WTC11 (cell line): ENCODE measurements around the gene CEACAM18. TPM values are rescaled to one million over a fixed set of nuclear protein-coding genes. Genes with fewer than 3 reads are reported as not detected.

Source experiments
- ATAC-seq: fragments of 200-7000 bp; cut with Tn5 transposase; 2 replicates; pipeline ENCODE4 v1.10.0; 2021; ENCODE audit warnings: mild to moderate bottlenecking, moderate library complexity
- Bru-seq: library from RNA; stranded (reverse); fragments of 400-500 nt; gene quantifications from one replicate; lab custom pipeline; 2021; lab: Mats Ljungman, UMichigan
- CTCF ChIA-PET: fragments of 300-600 bp; sonication (Branson Sonifier 250); formaldehyde crosslinking; loops from one replicate; lab custom pipeline; 2021; ENCODE audit warnings: antibody characterized with exemption; lab: Charles Lee
- POLR2A ChIA-PET: fragments of 350-600 bp; sonication (Branson Sonifier 250); formaldehyde crosslinking; loops from one replicate; lab custom pipeline; 2021; ENCODE audit warnings: antibody characterized with exemption; lab: Charles Lee
- DNase-seq: peaks from one replicate; pipeline ENCODE4 v3.0.0; 2021; ENCODE audit warnings: low spot score
- H3K27ac Mint-ChIP-seq: 2 replicates; pipeline ENCODE4 v1.8.0; 2021; ENCODE audit warnings: mixed read lengths
- H3K27me3 Mint-ChIP-seq: 2 replicates; pipeline ENCODE4 v1.8.0; 2021; ENCODE audit warnings: low read depth, mild to moderate bottlenecking, moderate library complexity, mixed read lengths
- H3K36me3 Mint-ChIP-seq: 2 replicates; pipeline ENCODE4 v1.8.0; 2021; ENCODE audit warnings: mixed read lengths
- H3K4me1 Mint-ChIP-seq: 2 replicates; pipeline ENCODE4 v1.8.0; 2022; ENCODE audit warnings: mixed read lengths
- H3K4me3 Mint-ChIP-seq: 2 replicates; pipeline ENCODE4 v1.8.0; 2021; ENCODE audit warnings: mild to moderate bottlenecking, moderate library complexity, mixed read lengths
- H3K9me3 Mint-ChIP-seq: 2 replicates; pipeline ENCODE4 v1.8.0; 2021; ENCODE audit warnings: mixed read lengths
- AFF4 ChIP-seq: sonication (generic); formaldehyde crosslinking; IDR thresholded peaks from 2 replicates; pipeline ENCODE4 v1.8.1; 2023; ENCODE audit warnings: mild to moderate bottlenecking, missing genetic modification reagents, borderline replicate concordance
- ATF1 ChIP-seq: sonication (generic); formaldehyde crosslinking; IDR thresholded peaks from 2 replicates; pipeline ENCODE4 v1.8.1; 2023; ENCODE audit warnings: mild to moderate bottlenecking, moderate library complexity, missing genetic modification reagents
- CBFB ChIP-seq: sonication (generic); formaldehyde crosslinking; IDR thresholded peaks from 2 replicates; pipeline ENCODE4 v1.8.1; 2022; ENCODE audit warnings: mild to moderate bottlenecking, low read depth, missing genetic modification reagents
- EMX1 ChIP-seq: fragments of 250-450 bp; sonication (Bioruptor Pico); IDR thresholded peaks from 2 replicates; pipeline ENCODE4 v1.8.0; 2021; ENCODE audit warnings: mild to moderate bottlenecking
- ETV6 ChIP-seq: sonication (generic); formaldehyde crosslinking; IDR thresholded peaks from 2 replicates; pipeline ENCODE4 v1.8.1; 2022; ENCODE audit warnings: mild to moderate bottlenecking, missing genetic modification reagents
- FOXK1 ChIP-seq: sonication (generic); formaldehyde crosslinking; IDR thresholded peaks from 2 replicates; pipeline ENCODE4 v1.8.0; 2022; ENCODE audit warnings: mild to moderate bottlenecking, moderate library complexity, missing genetic modification reagents
- FOXP1 ChIP-seq: sonication (generic); formaldehyde crosslinking; IDR thresholded peaks from 2 replicates; pipeline ENCODE4 v1.8.0; 2022; ENCODE audit warnings: missing genetic modification reagents, mild to moderate bottlenecking, moderate library complexity, borderline replicate concordance
- FOXP4 ChIP-seq: sonication (generic); formaldehyde crosslinking; IDR thresholded peaks from 2 replicates; pipeline ENCODE4 v1.8.0; 2022; ENCODE audit warnings: mild to moderate bottlenecking, missing genetic modification reagents
- GABPB1 ChIP-seq: sonication (generic); formaldehyde crosslinking; IDR thresholded peaks from 2 replicates; pipeline ENCODE4 v1.8.1; 2023; ENCODE audit warnings: mild to moderate bottlenecking, missing genetic modification reagents
- GTF2I ChIP-seq: fragments of 250-450 bp; sonication (Bioruptor Pico); conservative IDR thresholded peaks from 2 replicates; pipeline ENCODE4 v1.4.0; 2021; ENCODE audit warnings: mild to moderate bottlenecking
- HMGA2 ChIP-seq: fragments of 250-450 bp; sonication (Bioruptor Pico); IDR thresholded peaks from 2 replicates; pipeline ENCODE4 v1.4.0; 2021; ENCODE audit warnings: mild to moderate bottlenecking, moderate library complexity
- IRF1 ChIP-seq: sonication (generic); formaldehyde crosslinking; IDR thresholded peaks from 2 replicates; pipeline ENCODE4 v1.8.0; 2023; ENCODE audit warnings: missing genetic modification reagents
- JAZF1 ChIP-seq: fragments of 250-450 bp; sonication (Bioruptor Pico); IDR thresholded peaks from 2 replicates; pipeline ENCODE4 v1.9.0; 2021; ENCODE audit warnings: moderate library complexity, mild to moderate bottlenecking, inconsistent platforms
- MLX ChIP-seq: sonication (generic); formaldehyde crosslinking; IDR thresholded peaks from 2 replicates; pipeline ENCODE4 v1.8.1; 2023; ENCODE audit warnings: mild to moderate bottlenecking, missing genetic modification reagents, moderate library complexity
- PRDM15 ChIP-seq: sonication (generic); formaldehyde crosslinking; IDR thresholded peaks from 2 replicates; pipeline ENCODE4 v1.8.0; 2022; ENCODE audit warnings: missing genetic modification reagents
- PRRX2 ChIP-seq: fragments of 250-450 bp; sonication (Bioruptor Pico); IDR thresholded peaks from 2 replicates; pipeline ENCODE4 v1.8.0; 2021; ENCODE audit warnings: mild to moderate bottlenecking
- RELA ChIP-seq: sonication (generic); formaldehyde crosslinking; IDR thresholded peaks from 2 replicates; pipeline ENCODE4 v1.8.1; 2022; ENCODE audit warnings: missing genetic modification reagents, mild to moderate bottlenecking, borderline replicate concordance
- SMAD3 ChIP-seq: sonication (generic); formaldehyde crosslinking; IDR thresholded peaks from 2 replicates; pipeline ENCODE4 v1.8.0; 2022; ENCODE audit warnings: missing genetic modification reagents, mild to moderate bottlenecking, borderline replicate concordance
- TEAD4 ChIP-seq: sonication (generic); formaldehyde crosslinking; IDR thresholded peaks from 2 replicates; pipeline ENCODE4 v1.8.0; 2022; ENCODE audit warnings: mild to moderate bottlenecking, missing genetic modification reagents
- USF1 ChIP-seq: sonication (generic); formaldehyde crosslinking; IDR thresholded peaks from 2 replicates; pipeline ENCODE4 v1.8.0; 2022; ENCODE audit warnings: mild to moderate bottlenecking, missing genetic modification reagents
- ZMAT4 ChIP-seq: fragments of 250-450 bp; sonication (Bioruptor Pico); IDR thresholded peaks from 2 replicates; pipeline ENCODE4 v1.9.0; 2021; ENCODE audit warnings: mild to moderate bottlenecking
- ZNF121 ChIP-seq: sonication (generic); formaldehyde crosslinking; IDR thresholded peaks from 2 replicates; pipeline ENCODE4 v1.8.0; 2023; ENCODE audit warnings: missing genetic modification reagents
- ZNF317 ChIP-seq: sonication (generic); formaldehyde crosslinking; IDR thresholded peaks from 2 replicates; pipeline ENCODE4 v1.8.1; 2023; ENCODE audit warnings: low read depth, mild to moderate bottlenecking, moderate library complexity, missing genetic modification reagents, borderline replicate concordance
- long read RNA-seq, 3 experiments: library from RNA in 1 of 3; library from capped mRNA in 1 of 3; library from polyadenylated mRNA in 1 of 3; unstranded in 2 of 3; stranded (forward) in 1 of 3; transcript quantifications; one replicate each; pipeline ENCODE4 v2.0.0, GENCODE V29; 2021
- total RNA-seq: library from RNA; stranded (reverse); gene quantifications from 3 replicates; pipeline ENCODE4 v1.2.3, GENCODE V29; 2021

Gene CEACAM18
- not detected in 3 replicates for total RNA-seq
- Bru-seq, nascent RNA: not detected
- long read RNA-seq, experiment 1: 0 reads
- long read RNA-seq, experiment 2: 0 reads
- long read RNA-seq, experiment 3: 0 reads

GRCh38 chr19:51478381-51479234 is at the start of gene CEACAM18:
Gene CEACAM18, plus strand, starts transcription at chr19:51478539.
- no peak within 1 kb of the TSS for H3K4me3 Mint-ChIP-seq
- no peaks in the 10 kb centered on the region for H3K36me3 Mint-ChIP-seq
- TF ChIP-seq ATF1 (CRISPR knock-in tag): no peak
- no peak for TF ChIP-seq GABPB1 (CRISPR knock-in tag)
- TF ChIP-seq TEAD4 (CRISPR knock-in tag): no peak
- TF ChIP-seq ZNF317 (CRISPR knock-in tag): no peak
- no peak for TF ChIP-seq RELA (CRISPR knock-in tag)
- no peak for TF ChIP-seq SMAD3 (CRISPR knock-in tag)
- no peak for TF ChIP-seq CBFB
- TF ChIP-seq FOXK1 (CRISPR knock-in tag): no peak
- TF ChIP-seq FOXP1 (CRISPR knock-in tag): no peak
- TF ChIP-seq HMGA2 (CRISPR knock-in tag): no peak
- TF ChIP-seq AFF4 (CRISPR knock-in tag): no peak
- TF ChIP-seq FOXP4 (CRISPR knock-in tag): no peak
- TF ChIP-seq PRRX2: no peak
- TF ChIP-seq EMX1 (CRISPR knock-in tag): no peak
- TF ChIP-seq IRF1: no peak
- no peak for TF ChIP-seq MLX (CRISPR knock-in tag)
- H3K27ac Mint-ChIP-seq: no peak within 1 kb of the TSS
- POLR2A ChIA-PET: no interaction called here
- ATAC-seq (no peak), DNase-seq (no peak)
- CTCF ChIA-PET: interaction anchor here (0.6 to 1.0 kb wide), 4 partner anchors 42 to 180 kb away, joined by 3 read pairs; no protein-coding TSS in a partner anchor
- peaks cover 23% of the 10 kb centered on the region for H3K27me3 Mint-ChIP-seq
- H3K9me3 Mint-ChIP-seq: peaks cover 6% of the 10 kb centered on the region
- no peaks in the 10 kb centered on the region for H3K4me1 Mint-ChIP-seq

GRCh38 chr19:51430221-51430620 is 48.1 kb upstream of the CEACAM18 start:
- Mint-ChIP-seq H3K27ac (no peak overlapping the region), H3K4me1 (no peaks in the 10 kb centered on the region), H3K9me3 (0 out of 2 replicates have a peak, but pooled peaks cover 3% of the 10 kb centered on the region), H3K4me3 (no peak overlapping the region), H3K27me3 (peaks cover 36% of the 10 kb centered on the region), H3K36me3 (no peaks in the 10 kb centered on the region)
- no peak for ATAC-seq
- ChIA-PET POLR2A (interaction anchor here (0.7 kb wide), 1 partner anchor 106 kb away, joined by 7 read pairs; no protein-coding TSS in a partner anchor), CTCF (no interaction called here)
- DNase-seq: no peak
- TF ChIP-seq GABPB1 (CRISPR knock-in tag) (no peak), ETV6 (no peak), PRDM15 (CRISPR knock-in tag) (no peak), ZNF121 (CRISPR knock-in tag) (no peak), ZNF317 (CRISPR knock-in tag) (no peak), ZMAT4 (CRISPR knock-in tag) (no peak), JAZF1 (CRISPR knock-in tag) (no peak), GTF2I (CRISPR knock-in tag) (no peak), USF1 (CRISPR knock-in tag) (no peak)
